HG03095 (cell line): ENCODE data around the gene ADAMTSL1.
"Not testable (repeated sequence)": the region's sequence is repeated elsewhere in the genome, so short reads cannot be mapped to it uniquely, and the experiment has no call there.

ENCODE experiments used
- ATAC-seq: cut with Tn5 transposase; IDR thresholded peaks from one replicate; pipeline ENCODE4 v1.9.1; 2021; ENCODE audit warnings: moderate library complexity; ENCODE audit not compliant: unreplicated experiment

The ADAMTSL1 gene

DNA sequence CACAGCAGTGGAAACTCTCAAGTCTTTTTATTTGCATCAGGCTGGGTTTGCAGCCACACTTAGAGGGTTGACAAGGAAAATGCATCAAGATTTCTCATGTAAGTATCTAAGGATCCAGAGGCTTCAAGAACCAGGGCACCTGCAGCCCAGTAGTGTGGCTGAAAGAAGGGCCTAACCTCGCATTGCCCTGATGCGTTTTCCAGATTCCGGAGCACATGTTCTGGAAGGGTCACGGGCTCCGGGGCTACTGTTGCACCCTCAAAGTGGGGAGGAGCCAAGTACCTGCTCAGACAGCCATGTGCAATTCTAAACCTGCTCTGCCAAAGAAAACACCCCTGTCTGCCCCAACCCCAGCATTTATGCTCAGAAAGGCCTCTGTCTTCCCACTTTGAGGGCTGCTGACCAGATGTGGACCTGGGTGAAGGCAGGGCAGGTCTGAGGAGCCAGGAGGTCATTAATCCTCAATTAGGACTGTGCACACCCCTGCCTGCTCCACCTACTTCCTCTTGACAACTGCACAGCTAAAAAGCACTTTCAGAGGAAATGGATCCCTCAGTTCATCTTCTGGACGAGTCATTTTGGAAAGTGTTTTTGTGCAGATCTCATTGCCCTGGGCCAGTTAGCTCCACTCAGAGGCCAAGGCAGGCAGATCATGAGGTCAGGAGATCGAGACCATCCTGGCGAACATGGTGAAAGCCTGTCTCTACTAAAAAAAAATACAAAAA is 448.4 kb downstream of the ADAMTSL1 start:
- no peak for ATAC-seq

DNA sequence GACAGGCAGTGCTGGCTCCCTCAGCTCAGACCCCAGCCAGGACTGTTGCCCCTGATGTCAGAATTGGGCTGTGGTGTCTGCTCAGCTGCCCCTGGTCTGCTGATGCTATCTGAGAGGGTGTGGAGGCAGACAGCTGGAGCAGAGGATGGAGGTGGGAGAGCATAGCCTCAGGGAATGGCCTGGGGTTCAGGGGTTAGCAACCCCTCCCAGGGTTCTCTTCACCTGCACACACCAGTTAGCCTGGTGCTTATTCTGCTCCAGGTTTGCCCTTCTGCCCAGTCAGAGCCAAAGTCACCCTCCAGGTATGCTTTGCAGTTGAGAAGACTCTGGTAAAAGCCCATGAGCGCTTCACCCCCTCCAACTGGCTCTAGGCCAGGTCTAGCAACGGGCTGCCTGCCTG is 449.2 kb downstream of the ADAMTSL1 start:
- ATAC-seq: no peak

DNA sequence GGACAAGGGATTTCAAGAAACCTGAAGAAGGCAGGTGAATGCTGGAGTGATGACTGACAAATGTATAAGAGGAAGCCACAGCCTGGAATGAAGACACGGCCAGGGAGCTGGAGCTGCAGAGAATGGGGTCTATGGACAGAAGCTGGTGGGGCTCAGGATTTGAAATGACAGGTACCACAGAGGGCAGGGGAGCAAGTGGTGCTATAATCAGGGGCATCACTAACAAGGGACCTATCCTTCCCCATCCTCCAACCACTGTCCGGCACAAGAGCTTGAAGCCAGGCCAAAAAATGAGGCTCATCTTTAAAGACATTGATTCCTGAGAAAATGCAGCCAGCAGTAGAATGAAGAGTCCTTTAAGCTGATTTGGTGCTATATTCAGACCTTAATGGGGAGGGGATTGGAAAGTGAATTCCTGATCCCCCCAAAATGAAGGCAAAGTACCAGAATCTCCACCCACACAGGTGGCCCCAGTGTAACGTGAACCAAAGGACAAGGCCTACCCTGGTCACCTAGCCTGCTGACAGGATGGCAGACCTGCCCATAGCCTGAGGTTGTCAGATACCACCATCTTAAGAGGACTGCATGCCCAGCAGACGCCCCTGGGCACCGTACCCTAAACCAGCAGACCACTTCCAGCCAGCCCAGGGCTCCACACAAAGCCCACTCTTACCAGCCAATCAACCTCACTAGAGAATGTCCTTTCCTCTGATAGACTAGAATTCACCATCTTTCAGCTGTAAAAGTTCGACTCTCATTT is 449.9 kb downstream of the ADAMTSL1 start:
- ATAC-seq: no peak

DNA sequence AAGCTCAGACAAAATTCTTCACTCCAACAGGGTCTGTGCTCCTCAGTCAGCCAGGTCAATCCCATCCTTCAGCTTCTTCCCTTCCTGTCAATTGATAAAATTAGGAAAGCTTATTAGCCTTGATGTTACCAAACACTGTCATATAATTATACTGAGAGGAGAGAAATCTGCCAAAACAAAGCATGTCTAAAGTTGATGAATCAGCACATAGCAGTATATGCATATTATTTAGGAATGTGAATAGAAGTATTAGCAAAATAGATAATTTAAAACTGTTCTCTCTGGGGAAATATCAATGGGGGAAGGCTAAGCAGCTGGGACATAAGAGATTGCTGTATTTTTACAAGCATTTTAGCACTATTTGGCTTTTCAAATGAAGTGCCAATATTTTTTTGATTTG is 451.9 kb downstream of the ADAMTSL1 start:
- ATAC-seq: no peak

DNA sequence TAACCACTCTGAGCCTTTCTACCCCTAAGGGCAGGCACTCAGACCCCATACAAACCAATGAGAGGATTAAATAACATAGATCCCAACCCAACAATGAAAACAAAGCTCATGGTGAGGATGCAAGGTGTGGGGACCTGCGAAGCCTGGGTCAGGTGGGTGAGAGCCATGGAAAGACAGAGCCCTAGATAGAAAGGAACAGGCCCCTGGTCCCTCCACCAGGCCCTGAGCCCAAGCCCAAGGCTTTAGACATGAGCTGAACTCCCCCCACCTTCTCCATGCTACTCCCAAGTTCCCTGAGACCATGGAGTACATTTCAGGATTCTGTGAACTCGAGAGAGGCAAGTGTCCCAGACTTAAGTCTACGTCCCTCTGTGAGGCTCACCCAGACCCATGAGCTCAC is 452.6 kb downstream of the ADAMTSL1 start:
- ATAC-seq: no peak

DNA sequence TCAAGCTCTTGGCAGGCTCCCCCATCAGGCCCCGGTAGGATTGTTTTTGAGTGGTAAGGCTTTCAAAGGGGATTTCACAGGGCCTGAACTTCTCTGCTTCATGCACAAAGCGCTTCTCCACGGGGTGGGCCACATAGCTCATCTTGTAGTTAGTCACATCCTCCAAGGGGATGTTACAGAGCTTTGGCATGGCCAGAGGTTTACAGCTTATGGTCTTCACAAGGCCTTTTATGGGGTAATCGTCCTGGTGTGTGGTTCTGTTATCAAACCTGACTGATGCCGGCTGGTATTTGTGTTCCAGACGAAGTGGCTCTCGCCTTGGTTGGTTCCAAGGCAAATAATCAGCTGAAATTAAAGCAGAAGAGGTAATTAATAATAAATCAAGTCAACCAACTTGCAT is 454.8 kb downstream of the ADAMTSL1 start:
- ATAC-seq: no peak

DNA sequence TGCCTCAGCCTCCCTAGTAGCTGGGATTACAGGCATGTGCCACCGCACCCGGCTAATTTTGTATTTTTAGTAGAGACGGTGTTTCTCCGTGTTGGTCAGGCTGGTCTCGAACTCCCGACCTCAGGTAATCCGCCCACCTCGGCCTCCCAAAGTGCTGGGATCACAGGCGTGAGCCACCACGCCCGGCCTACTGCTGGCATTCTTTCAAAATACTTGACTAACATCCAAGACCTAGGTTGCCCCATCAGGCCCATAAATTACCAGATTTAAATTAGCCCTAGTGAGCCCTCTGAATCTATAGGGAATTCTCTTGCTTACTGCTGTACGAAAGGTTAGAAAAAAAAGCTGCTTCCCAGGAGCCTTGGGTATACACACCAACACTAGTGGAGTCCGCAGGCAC is 456.7 kb downstream of the ADAMTSL1 start:
- not testable (repeated sequence) for ATAC-seq

DNA sequence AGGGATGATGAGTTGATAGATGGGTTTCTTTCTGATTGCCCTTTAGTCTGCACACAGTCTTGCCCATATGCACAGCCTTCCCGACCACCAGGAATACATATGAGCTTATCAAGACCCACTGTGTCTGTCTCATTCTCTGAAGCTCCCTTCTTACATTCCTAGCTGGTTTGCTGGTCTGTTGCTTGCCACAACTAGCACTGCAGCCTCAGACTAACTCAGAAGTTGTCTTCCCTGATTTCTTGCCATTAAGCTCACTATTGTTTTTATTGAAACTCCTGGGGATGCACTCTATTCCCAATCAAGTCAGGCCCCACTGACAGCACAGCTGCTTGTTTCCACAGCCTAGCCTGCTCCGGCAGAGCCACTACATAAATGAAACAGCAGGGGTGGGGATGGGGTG is 461.6 kb downstream of the ADAMTSL1 start:
- ATAC-seq: no peak

DNA sequence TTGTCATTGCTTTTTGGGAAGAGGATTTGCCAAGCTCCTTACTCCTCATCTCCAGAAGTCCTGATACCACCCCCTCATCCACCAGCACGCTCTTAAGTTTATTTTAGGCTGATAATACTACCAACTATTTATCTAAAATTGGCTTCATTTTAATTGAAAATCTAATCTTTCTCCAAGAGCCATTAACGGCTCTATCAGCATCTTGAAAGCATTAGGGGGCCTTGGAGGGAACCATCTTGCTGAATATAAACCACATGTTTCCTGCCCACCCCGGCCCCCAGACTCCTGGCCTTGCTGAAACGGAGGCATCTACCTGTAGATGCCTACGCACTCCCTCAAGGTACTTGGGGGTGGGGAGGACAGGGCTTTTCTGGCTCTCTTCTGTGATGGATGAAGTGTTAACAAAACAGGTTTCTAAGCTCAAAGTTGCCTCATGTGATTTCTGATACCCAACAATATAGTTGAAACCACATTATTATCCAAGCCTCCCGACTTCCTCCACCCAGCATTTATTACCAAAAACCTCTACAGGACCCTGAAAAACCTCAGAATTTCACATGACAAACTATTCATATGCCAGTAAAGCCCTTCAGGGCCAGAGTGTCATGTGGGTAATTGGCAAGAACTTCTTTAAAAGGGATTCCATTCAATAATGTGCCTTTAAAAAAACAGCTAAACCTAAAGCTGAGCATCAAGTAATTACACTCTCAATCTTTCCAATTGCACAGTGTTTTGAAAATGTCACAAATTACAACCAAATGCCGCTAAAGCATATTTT is 462.3 kb downstream of the ADAMTSL1 start:
- no peak for ATAC-seq

DNA sequence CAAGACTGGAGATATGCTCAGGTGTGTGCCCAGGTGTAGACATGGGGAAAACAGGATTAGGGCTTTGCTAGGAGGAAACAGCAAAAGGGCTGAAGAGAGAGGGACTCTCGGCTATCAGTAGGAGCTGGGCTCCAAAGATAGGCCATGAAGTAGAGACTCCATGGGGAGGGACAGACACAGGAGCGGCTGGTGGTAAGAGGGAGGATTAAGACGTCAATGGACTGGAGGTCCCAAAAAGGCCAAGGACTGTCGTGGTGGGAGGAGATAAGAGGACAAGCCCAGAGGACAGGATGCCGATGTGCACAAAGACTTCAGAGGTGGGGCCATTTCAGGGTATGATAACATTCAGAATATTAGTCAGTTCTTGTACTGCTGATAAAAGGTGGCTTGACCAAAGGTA is 466.0 kb downstream of the ADAMTSL1 start:
- ATAC-seq: no peak

DNA sequence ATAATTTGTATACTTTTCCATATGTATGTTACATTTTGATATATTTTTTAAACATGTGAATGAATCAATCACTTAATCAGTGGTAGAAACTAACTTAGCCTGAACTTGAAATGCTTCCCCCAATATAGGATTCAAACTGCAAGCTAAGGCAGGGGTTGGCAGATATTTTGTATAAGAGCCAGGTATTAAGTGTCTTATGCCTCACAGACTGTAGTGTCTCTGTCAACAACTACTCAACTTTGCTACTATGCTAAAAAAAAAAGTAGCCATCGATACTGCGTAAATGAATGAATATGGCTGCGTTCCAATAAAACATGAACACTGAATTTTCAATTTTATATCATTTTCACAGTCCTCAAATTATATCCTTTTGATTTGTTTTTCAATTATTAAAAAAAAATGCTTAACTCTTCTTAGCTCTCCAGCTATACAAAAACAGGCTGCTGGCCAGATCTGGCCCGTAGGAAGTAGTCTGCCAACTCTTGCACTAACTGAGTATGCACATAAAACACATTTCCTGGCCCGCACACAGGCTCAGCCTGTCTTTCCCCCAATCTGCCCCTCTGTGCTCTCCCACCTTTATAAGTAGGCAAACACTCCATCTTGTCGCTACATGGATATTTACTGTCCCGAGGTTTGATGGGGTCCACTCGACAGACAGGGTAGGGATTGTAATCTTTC is 467.2 kb downstream of the ADAMTSL1 start:
- ATAC-seq: no peak

DNA sequence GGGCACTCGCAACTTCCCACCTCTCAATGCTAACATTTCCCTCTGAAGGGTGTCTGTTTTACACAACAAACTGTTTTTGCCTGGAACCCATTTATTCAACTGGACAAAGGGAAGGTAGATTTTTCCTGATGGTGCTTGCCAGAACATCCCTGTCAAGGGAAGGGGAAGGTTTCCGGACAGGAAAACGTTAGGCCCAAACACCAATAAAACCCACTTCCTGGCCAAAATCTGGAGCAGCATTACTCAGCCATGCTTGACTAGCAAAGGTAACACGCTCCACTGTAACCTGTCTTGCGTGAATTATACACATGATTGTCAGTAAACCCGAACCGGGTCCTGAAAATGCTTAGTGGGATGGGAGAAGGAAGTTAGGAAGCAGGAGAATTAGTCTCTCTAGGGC is 468.8 kb downstream of the ADAMTSL1 start:
- no peak for ATAC-seq

DNA sequence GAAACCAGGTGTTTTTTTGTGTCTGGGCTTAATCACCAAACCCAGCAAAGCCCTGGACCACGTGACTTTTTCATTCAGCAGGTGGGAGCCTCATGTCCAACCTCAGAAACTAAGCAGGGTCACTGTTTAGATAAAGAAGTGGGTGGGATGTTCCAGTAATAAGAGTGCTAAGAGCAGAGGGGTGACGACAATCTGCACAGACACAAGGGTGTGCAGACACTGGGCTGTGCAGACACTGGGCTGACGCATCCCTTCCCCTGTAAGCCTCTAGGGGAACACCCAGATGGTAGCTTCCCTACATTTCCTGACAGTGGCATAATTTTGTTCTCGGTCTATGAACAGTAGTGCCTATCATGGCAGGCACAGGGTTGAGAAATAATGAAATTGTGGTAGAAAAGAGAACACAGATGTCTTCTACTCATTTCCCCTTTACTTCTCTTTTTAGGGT is 474.0 kb downstream of the ADAMTSL1 start:
- ATAC-seq: no peak

DNA sequence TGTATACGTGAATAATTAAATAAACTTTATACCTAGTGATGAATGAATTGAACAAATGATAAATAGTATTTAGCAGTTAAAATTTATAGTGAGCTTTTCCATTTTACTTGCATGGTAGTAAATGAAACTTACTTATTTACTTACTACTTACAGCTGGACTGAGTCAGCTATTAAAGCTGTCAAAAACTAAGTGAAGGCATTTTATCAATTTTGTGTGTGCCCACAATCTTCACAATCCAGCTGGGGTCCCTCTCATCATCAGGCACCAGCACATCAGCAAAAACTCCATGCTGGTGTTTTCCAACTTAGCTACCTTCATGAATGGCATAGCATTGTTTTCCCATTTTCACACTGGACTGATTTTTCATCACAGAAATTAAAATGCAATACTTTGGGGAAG is 478.0 kb downstream of the ADAMTSL1 start:
- ATAC-seq: no peak

DNA sequence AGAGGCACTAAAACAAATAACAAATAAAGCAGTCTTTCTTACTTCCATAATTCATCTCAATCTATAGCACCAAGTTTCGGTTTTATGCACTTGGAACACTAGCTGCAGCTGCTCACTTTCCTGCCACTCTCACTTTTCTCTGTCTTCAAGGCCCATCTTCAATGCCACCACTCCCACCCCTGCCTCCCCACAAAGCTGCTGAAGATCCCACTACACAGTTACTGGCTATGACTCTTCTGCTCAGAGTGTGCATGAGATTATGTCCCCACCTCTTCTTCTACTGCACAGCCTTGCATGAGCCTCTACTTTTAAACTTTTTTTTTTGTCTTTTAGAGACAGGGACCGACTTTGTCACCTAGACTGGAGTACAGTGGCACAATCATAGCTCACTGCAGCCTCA is 481.7 kb downstream of the ADAMTSL1 start:
- no peak for ATAC-seq
